IMR-90 (cell line): ENCODE results near the gene PSMG3.

Experiments used
- BHLHE40 ChIP-seq: fragments of 150-350 bp; IDR thresholded peaks from 2 replicates; pipeline ENCODE4 v1.6.1; 2016; ENCODE audit warnings: mild to moderate bottlenecking, low read depth, low read length
- CTCF ChIP-seq: conservative IDR thresholded peaks from 2 replicates; pipeline ENCODE4 v1.5.1; 2012; ENCODE audit warnings: mild to moderate bottlenecking, low read depth, low read length, improper control_type of control experiment

- TF ChIP-seq CTCF, result no peak
- peak; percentile 85 for TF ChIP-seq BHLHE40
These were observed 49.1 kb downstream of the PSMG3 start for GRCh38 chr7:1520539-1521234.
